Measurements from ENCODE around the gene TSHZ2.

TSHZ2 gene

DNA sequence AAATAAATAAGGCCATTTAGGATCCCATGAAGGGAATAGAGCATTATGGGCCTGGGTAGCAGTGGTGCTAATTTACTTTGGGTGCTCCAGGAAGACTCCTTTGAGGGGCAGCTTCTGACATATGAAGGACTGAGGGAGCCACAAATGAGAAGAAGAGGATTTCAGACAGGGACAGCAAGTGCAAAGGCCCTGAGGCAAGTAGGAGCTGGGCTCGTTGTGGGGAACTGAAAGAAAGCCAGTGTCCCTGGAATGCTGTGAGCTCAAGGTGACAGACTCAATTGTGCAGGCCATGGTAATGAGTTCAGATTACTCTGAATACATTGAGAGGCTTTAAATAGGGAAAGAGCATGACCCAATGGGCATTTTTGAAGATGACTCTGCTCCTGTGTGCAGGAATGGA is 307.6 kb downstream of the TSHZ2 start:
- DNase-seq (ENCODE audit: low read depth, low spot score) = no peak

DNA sequence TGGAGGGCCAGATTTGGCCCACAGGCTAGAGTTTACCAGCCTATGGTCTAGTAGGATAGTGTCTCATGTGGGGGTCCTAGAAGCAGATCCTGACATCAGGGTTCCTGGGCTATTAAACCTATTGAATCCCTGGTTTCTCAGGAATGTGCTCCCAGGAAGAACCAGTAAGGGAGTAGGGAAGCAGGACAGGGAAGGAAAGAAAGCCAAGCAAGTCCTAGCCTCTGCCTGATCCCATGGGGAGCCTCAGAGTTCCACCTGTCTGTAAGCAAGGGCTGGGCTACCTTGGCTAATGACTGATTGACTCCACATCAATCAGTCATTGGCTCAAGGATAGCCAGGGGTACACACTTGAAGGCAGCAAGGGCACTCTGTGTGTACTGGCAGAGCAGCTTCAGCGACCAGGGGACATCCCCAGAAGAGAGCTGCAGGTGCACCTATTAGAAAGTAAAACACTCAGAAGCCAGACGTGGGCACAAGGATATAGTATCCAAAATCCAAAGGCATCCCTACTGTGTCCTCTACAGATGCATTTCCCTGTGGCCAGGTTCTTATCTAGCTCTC is 309.5 kb downstream of the TSHZ2 start:
- DNase-seq (ENCODE audit: low read depth, low spot score) = no peak

DNA sequence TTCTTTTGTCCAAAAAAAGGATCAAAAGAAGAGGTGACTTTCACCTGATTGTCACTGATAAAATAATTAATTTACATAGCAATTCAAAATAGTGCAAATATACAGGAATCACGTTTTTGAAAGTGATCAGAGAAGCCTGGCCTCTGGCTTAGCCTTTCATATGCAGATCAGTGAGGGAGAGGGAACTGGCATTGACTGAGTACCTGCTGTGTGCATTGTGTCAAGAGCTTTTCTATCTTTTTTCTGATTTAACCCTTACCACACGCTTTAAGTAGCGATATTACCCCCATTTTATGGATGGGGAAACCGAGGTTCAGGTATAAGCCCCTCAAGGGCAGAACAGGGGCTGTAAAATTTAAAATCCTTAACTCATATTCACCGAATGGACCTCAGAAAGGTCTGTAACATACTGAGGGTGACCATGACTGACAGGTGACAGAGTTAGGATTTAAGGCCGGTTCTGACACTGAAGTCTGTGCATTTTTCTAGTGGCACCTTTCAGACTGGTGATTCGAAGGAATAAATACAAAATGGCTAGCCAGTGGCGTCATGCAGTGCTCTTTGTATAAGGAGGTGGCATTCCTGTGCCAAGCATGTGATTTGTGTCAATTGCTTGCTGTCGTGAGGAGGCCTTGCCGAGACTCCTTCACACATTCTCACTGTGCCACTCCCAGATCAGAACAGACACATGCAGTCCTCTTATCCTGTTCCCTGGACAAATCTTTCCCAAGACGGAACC is 310.2 kb downstream of the TSHZ2 start:
- DNase-seq (ENCODE audit: low read depth, low spot score) = no peak

DNA sequence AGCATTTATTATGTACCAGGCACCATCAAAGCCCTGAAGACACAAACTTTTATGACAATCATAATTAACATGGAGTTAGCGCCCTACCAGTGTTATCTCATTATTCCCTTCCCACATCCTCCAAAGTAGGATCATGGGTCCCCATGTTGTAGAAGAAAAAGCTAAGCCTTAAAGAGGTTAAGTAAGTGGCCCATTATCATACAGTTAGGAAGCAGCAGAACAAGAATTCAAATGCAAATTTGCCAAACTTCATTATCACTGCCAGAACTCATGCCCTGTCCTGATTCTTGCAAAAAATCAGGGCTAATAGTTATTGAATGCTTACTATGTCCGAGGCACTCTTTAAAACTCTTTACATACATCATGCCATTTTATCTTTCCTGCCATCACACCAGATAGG is 310.9 kb downstream of the TSHZ2 start:
- no peak for DNase-seq (ENCODE audit: low read depth, low spot score)

DNA sequence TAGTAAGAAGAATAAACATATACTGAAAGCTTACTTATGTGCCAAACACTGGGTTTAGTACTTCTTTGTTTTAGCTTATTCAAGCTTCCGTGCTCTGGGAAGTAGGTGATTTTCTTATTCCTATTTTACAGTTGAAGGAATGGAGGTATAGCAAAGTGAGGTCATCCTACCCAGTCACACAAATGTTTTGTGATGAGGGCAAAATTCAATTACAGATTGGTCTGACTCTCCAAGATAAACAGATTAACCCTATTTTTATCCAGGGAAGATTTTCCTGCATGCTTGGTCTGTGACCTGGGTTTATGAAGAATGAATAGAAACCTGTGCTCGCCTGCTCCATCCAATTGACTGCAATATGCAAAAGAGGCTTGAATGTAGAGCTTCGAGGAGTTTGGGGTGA is 311.4 kb downstream of the TSHZ2 start:
- no peak for DNase-seq (ENCODE audit: low read depth, low spot score)

DNA sequence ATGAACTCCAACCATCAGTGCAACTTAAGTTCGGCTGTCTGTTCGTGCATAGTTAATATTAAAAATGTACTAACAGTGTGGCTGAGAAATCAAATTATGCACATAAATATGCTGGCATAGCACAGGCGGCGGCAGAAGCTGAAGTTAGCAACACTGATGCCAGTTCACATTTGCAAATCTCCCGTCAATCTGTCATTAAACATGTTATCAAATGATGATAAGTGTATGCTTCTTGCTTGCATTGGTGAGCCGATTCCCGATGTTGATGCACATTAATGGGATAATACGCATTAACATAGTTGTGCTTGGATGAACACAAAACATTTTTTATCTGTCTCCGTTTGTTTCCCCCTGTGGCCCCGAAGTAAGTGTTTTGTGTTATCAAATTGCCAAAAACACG is 312.1 kb downstream of the TSHZ2 start:
- DNase-seq (ENCODE audit: low read depth, low spot score) = no peak

DNA sequence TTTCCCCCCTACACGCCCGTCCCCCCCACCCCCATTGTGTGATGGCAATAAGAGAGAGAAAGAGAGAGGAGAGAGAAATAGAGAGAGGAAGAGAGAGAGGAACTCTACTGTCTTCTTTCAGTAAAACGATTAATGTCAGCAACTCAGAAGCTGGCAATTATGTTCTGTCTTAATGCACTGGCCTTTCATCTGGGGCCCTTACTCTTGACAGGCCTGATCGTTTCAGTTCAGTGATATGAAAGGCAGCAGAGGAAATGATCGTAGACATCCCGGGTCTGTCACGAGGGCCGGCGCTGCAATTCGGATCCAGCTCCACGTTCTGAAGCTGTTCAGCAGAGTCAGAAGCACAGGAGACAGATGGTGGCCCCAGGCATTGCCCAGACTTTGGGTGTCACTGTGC is 312.5 kb downstream of the TSHZ2 start:
- DNase-seq (ENCODE audit: low read depth, low spot score) = no peak

DNA sequence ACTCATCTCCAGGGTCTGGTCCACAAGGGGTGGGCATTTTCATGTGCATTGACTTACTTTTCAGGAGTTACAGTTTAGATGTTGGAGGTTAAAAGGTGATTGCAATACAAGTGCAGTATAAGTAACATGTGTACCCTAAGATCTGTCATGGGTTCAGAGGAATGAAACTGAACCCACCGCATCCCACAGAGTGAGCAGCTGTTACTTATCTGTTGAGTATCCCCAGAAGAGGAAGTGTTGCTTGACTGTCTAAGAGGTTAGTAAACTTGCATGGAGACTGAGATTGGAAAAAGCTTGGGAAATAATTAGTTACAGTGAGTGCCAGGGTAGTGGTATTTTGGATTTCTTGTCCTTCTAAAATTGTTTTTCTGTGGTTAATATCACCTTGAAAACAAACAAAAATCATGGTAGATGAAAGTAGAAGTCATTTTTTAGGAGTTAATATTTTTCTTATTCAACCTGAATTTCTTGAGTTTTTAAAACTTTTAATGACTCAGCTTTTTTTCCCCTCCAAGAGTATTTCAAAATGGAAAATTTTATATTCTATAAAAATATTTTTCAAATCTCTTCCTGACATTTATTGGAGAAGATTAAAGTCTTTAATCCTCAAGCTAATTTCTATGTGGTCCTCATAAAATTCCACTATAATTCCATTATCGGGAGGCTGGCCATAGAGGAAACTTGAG is 315.3 kb downstream of the TSHZ2 start:
- DNase-seq (ENCODE audit: low read depth, low spot score) = no peak

DNA sequence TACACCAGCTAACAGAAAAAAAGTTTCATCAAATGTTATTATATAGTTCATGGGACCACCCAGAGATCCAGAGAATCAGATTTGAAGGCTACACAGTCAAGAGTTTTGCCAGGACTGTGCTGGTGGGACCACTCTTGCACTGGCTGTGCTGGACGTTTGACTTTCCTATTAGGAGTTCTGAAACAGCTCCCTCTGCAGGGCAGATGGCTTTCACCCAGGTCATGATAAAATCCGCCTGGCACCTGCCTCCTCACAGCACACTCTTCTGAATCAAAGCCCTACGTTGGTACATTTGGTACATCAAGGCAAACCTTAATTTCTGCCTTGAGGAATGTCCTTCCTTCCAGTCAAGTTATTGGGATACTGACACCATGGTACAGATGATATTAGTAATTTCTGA is 319.4 kb downstream of the TSHZ2 start:
- no peak for DNase-seq (ENCODE audit: low read depth, low spot score)

DNA sequence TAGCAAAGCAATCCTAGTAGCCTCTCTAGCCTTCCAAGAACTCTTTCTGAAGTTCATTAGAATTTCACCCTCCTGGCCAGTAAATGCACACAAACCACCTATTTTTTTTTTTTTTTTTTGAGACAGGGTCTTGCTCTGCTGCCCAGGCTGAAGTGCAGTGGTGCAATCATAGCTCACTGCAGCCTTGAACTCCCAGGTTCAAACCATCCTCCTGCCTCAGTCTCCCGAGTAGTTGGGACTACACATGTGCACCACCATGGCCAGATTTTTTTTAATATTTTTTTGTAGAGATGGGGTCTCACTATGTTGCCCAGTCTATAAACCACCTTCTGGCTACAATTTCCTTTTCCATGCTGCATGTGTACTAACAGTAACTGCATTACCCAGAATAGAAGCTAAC is 320.2 kb downstream of the TSHZ2 start:
- no peak for DNase-seq (ENCODE audit: low read depth, low spot score)

DNA sequence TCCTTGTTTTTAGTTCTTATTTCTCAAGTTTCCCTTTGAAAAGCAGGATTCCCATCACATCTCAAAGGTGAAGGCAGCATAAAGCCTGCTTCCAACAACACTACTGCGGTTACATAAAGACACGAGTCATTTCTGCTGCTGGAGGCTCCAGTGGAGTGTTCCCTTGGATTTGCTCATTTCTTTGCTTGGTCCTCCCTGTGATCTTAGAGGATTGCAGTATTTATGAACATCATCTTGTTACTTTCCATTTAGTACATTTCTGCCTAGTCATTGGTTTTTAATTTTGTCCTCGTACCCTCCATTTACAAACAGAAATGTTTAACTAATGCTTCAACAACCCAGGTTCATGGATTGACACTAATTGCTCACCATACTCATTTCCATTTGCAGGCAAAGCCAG is 322.6 kb downstream of the TSHZ2 start:
- no peak for DNase-seq (ENCODE audit: low read depth, low spot score)

DNA sequence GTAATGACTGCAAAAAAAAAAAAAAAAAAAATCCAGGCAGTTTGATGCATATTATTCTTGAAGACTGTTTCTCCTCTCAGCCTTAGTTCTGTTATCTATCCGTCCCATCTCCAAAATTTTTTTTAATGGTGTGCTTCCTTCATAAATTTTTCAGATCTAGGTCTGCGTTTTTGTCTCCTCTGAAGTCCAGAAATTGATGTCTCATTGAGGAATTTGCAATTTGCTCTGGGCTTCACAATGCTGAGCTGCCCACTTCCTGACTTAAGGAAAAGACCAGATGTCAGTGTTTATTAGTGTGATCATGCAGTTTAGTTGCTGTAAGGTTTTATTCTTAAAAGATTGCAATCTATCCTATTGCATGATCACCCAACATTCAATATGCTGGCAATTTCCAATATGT is 323.9 kb downstream of the TSHZ2 start:
- DNase-seq (ENCODE audit: low read depth, low spot score) = no peak

DNA sequence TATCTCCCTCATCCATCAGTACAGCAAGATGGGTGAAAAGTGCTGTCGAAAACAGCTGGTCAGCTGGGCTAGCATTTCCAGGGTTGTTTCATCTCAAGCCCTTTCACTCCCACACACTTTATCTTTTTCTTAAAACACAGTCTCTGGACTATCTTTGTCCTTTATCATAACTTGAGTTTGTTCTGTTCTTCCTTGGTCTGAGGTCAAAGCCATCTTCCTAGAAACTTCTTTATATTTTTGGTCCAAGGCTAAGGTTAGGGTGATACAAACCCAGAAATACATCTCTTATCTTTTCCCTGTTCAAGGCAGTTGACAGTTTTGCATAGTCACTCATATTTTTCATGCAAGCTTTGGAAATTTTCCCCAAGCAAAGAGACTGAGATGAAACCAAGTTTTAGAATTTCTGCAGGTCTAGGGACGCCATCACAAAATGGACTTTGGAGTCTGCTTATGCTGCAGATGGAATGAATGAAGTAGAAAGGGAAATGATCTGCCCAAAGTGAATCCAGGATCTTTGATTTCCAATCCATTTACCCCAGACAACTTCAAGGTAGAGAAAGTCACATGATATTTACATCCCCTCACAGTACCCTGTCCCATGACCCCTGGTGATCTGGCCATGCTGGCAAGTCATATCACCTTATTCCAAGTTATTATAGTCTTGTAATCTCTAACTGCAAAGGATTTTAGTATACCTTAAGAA is 324.4 kb downstream of the TSHZ2 start:
- DNase-seq (ENCODE audit: low read depth, low spot score) = no peak

DNA sequence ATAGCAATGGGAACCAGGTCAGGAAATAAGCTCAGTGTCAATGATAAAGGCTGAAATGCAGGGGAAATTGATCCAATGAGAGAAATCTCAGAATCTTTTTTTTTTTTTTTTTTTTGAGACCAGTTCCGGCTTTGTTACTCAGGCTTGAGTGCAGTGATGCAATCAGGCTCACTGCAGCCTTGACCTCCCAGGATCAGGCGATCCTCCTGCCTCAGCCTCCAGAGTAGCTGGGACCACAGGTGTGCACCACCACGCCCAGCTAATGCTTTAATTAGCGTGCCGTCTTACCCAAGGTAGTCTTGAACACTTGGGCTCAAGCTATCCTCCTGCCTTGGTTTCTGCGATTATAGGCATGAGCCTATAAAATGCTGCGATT is 325.0 kb downstream of the TSHZ2 start:
- no peak for DNase-seq (ENCODE audit: low read depth, low spot score)

DNA sequence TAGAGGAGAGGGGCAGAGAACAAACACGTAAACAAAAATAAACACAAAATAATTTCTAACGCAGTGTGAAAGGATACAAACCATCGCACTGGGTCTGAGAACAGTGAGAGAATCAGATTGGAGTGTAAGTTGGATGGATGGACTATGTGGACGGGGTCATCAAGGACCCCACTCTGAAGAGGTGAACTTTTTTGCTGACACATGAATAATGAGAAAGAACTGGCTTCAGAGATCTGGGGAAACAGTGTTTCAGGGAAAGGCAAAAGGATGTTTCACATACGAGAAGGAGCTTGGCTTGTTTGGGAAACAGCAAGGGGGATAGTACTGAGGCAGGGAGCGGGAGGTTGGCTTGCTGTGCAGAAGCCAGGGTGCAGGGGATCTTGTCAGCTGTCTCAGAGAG is 326.1 kb downstream of the TSHZ2 start:
- DNase-seq (ENCODE audit: low read depth, low spot score) = no peak

DNA sequence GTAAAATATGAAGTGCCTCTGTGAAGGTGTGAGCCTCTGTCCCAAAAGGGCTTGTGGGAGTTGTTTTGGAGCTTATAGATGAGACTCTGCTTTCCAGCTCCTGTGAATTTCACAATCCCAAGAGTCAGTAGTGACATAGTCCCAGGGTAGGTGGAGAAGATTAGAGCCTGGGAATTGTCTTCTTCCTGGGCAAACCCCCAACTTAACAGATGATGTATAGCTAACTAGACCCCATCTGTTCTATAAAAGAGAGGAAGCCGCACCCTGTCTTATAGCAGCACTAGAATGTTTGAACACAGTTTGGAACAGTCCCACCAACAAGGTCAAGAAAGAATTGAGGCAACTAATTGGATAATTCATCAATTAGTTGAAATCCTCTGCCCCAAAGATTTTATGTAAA is 326.8 kb downstream of the TSHZ2 start:
- no peak for DNase-seq (ENCODE audit: low read depth, low spot score)

DNA sequence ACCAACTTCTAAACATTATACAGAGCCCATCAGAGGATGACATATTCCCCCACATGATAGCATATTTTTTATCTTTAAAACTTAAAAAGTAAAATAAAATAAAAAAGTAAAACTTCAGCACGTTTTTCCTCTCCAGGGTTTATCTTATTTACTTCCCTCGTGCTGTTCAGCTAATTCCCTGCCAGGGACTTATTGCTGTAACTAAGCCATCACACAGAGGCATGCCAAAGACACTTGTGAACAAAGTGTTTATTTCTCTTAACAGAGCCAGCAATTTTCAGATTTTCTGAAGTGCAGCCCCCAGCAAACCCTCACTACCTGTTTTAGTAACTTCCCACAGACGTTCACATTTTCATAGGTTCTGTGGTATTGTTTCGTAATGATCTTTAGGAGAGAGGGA is 327.7 kb downstream of the TSHZ2 start:
- no peak for DNase-seq (ENCODE audit: low read depth, low spot score)

DNA sequence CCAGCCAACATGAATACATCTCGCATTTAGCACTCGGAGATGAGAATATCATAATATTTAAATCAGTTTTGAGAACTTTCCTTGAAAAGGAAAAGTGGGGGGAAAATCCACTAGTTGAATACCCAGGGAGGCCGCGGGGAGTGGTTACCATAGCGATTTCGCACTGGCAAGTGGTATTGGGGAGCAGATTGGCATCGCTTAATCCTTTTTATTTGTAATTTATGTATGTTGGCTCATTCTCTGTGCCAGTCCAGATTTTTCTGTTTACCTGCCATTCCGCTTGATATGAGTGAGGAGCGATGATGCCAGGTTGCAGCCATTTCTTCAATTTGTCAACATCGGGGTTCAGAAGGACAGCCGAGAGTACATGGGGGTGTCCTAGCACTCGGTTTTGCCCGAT is 329.7 kb downstream of the TSHZ2 start:
- no peak for DNase-seq (ENCODE audit: low read depth, low spot score)

DNA sequence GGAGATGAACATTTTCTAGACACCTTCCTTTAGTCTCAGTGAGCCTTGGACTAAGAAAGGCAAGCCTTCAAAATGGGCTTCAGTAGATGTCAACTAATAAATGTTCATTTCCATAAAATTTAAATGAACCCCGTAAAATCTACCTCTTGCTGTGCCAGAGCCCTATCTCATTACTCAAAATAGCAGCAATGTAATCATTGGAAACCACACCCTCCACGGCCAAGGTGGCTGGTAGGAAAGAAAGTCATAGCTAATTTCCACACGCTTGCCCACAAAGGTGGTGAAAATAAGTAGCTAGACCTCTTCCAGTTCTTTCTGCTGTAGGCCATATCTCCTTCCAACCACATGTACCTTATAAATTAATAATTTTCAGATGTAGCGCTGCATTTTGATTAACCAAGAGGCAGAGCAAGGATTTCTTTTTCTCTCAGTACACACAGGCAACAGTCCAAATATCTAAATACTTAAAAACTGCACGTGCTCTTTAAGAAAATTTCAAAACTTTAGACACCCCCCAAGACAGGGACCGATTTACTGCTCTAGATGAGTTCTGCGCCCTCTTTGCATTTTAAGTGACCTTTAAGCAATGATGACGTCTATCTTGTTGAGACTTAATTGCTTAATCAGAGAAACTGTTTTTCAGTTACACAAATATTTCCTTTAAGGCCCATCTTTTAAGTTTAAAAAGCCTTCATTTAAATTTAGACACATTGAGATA is 330.7 kb downstream of the TSHZ2 start:
- no peak for DNase-seq (ENCODE audit: low read depth, low spot score)

DNA sequence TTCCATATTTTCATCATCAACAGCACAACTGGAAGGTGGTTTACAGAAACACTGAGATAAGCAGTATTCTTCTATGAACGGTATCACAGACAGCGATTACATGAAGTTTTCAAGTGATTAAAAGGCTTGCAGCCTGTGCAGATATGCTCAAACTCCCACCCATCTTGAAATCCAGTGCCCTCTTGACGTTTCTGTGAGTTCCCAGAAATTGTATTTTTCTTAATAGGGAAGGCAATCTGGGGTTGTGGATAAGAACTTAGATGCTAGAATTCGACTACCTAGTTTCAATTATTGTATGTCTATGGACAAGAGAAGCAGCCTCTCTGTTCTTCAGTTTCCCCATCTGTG is 331.2 kb downstream of the TSHZ2 start:
- no peak for DNase-seq (ENCODE audit: low read depth, low spot score)

DNA sequence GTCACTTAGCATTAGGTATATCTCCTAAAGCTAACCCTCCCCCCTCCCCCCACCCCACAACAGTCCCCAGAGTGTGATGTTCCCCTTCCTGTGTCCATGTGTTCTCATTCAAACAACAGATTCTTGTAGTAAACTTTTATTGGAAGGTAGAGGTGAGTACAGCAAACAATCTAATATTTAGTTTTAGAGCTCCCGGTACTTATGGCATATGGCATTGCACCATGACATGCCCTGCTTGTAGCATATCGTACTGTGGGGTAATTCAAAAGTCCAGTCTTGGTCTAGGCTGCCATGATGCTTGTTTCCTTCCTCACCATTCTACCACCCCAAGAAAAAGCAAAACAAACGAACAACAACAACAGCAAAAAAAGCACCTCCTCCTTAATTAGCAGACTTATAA is 332.0 kb downstream of the TSHZ2 start:
- no peak for DNase-seq (ENCODE audit: low read depth, low spot score)

DNA sequence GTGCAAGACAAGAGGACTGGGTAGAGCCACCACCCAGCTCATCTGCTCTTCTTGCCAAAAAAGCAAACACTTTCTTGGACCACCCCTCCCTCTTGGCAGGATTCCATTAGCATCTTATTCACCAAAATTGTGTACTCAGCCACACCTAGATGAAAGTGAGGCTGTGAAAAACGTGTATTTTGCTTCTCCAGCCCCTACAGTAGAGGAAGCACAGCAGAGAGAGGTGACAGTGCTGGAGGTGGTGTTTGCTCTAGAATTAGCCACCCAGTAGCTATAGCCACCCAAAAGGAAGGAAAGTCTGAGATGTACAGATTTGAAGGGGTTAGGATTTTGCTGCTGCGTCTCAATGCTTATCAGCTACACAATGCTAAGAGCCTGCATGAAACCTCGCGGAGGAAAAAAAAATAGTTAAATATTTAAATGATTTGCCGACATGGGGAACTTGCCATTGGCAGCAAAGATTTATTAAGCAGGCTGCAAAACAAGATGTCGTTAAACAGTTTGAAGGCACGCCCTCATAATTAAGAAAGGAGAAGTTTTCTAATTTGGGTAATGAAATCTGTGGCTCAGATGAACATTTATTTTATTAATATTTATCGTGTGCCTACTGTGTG is 334.1 kb downstream of the TSHZ2 start:
- DNase-seq (ENCODE audit: low read depth, low spot score) = no peak
